Subcutaneous adipose tissue (tissue), 4 donors: Measurements from ENCODE around the gene FGD5. TPM values are rescaled to one million over a fixed set of nuclear protein-coding genes. Genes with fewer than 3 reads are reported as not detected.

Experiments
- CTCF ChIP-seq: fragments of 450-650 bp; IDR thresholded peaks from one replicate; pipeline ENCODE4 v1.5.1; 2016; ENCODE audit warnings: low read depth, mild to moderate bottlenecking, control low read depth, antibody characterized with exemption, moderate library complexity
- total RNA-seq, 4 donors: library from RNA; depleted of rRNA; stranded (reverse); fragments of >200 nt; gene quantifications; one replicate each; pipeline ENCODE4 v1.1.0, GENCODE V29; 2016

The FGD5 gene
- total RNA-seq, 4 donors from 2014 or later: 18.2 to 62.9 (median 27.6) TPM

DNA sequence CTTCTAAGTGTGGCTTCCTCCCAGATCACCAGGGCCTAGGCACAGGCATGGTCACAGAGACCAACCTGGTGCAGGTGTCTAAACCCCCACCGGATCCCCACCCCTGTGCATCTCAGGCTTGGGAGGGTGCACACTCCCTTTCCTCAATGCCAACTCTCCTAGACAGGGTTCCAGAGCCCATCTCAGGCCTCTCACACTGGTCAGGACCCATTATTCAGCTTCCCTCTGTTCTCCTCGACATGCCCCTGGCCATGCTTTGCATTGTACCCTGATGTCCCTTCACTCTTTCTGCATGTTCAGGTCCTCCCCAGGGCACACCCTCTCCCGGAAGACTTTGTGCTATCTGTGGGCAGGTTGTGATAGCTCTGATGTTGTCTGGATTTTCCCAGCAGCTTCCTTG is 23.5 kb downstream of the FGD5 start:
- no peak for TF ChIP-seq CTCF

- no peak for TF ChIP-seq CTCF
Measured at GRCh38 chr3:14843321-14843720, 24.6 kb downstream of the FGD5 start.

DNA sequence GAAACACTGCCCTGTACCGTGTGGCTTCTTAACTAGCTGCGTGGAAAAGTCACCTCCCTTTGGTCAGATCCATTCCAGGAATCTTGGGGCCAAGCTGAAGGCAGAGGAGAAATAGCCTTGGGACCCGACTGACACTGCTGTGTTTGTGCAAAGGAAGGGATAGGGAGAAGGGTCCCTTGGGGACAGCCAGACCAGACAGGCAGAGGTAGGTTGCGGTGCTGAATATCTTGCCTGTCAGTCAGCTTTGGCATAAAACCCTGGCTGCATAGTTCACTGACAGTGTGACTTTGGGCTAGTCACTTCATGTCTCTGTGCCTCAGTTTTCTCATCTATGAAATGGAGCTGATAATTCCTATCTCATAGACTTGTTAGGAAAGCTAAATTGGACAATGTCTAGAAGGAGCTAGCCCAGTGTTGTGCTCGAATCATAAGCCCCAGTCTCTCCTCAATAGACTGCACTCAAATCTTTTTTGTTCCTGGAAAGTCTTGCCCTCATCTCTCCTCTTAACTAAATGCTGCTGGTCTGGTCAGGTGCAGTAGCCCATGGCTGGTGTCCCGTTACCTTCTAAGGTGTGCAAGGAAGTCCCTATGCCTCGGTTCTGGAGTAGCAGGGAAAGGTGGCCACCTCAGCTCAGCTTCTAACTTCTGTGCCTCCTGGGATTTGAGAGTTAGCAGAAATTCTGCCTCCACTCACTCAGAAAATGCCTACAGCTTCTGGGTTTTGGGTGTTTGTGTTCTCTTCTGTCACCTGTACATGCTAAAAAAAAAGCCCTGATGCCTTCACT is 25.8 kb downstream of the FGD5 start:
- no peak for TF ChIP-seq CTCF

GRCh38 chr3:14845180-14845579 is 26.4 kb downstream of the FGD5 start:
- no peak for TF ChIP-seq CTCF

- no peak for TF ChIP-seq CTCF
Measured at GRCh38 chr3:14845826-14846225, 27.1 kb downstream of the FGD5 start.

- no peak for TF ChIP-seq CTCF
Measured at GRCh38 chr3:14846226-14846880, 27.6 kb downstream of the FGD5 start.
